HEK293 (cell line): ENCODE results near the gene EIF4G3.

Experiments
- ZBTB1 ChIP-seq: fragments of 450-650 bp; formaldehyde crosslinking; IDR thresholded peaks from 2 replicates; pipeline ENCODE4 v1.5.1; 2016; ENCODE audit warnings: missing biosample characterization, missing genetic modification characterization
- ZNF350 ChIP-seq: fragments of 450-650 bp; formaldehyde crosslinking; IDR thresholded peaks from 2 replicates; pipeline ENCODE4 v1.5.0; 2017; ENCODE audit warnings: missing biosample characterization, mild to moderate bottlenecking, missing genetic modification characterization
- ZNF776 ChIP-seq: fragments of 450-650 bp; formaldehyde crosslinking; IDR thresholded peaks from 2 replicates; pipeline ENCODE4 v1.5.0; 2017; ENCODE audit warnings: missing biosample characterization, missing genetic modification characterization, borderline replicate concordance

DNA sequence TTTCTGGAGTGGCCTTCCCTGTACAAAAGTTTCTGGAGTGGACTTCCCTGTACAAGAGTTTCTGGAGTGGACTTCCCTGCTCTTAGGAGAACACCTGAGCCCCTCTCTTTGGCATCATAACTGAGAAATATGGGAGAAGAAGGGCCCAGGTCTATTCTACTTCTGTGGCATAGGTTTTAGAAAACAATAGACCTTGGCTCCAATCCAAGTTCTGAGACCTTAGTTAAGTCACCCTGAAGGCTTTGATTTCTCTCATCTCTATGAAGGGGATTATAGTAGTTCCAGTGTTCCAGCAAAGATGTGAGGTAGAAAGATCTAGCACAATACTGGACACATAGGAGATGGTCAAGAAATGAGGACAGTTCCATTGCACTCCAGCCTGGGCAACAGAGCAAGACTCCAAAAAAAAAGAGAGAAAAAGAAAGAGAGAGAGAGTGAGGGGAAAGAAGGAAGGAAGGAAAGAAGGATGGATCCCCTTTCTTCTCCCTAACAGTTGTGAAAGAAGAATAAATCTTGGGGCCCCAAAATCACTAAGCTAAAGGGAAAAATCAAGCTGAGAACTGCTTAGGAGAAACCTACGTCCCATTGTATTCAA, 13.3 kb upstream of the EIF4G3 start:
- TF ChIP-seq ZBTB1 (tag by site-specific recombination) (no peak), ZNF350 (tag by site-specific recombination) (no peak), ZNF776 (tag by site-specific recombination) (no peak)
